ENCODE data around the gene COL4A3.

Gene COL4A3

GRCh38 chr2:227134591-227134990 lies 29.8 kb upstream of the COL4A3 start:
- H3K9ac ChIP-seq (ENCODE audit: low read depth, low read length): no peak overlapping the region
- 95% methylated on average over 5 of the region's 5 CpGs for WGBS
- H3K27ac ChIP-seq (ENCODE audit: low read depth, low read length): no peak overlapping the region
- no peaks in the 10 kb centered on the region for H3K36me3 ChIP-seq (ENCODE audit: insufficient read depth, low read length)
- no peaks in the 10 kb centered on the region for H3K27me3 ChIP-seq (ENCODE audit: insufficient read depth, low read length)
- no peaks in the 10 kb centered on the region for H3K4me1 ChIP-seq (ENCODE audit: insufficient read depth, low read length)
- no peaks in the 10 kb centered on the region for H3K9me3 ChIP-seq (ENCODE audit: insufficient read depth, low read depth, low read length)
- H3K4me3 ChIP-seq (ENCODE audit: low read length): no peak overlapping the region

DNA sequence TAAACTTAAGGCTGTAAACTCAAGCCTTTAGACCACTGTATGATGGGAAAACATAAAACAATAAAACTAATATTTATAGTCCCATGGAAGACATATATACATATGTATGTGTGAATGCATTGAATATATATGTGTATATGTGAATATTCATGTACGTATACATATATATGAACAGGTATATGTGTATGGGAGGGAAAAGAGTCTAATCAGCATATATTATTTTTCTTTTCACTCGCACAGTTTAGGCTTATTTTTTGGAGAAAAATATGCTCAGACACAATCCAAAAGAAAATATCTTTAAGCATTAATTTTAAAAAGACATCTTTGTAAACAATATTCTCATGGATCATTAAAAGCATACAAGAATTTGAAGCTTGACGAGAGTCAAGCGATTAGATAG lies 23.1 kb upstream of the COL4A3 start:
- H3K9ac ChIP-seq (ENCODE audit: low read depth, low read length): no peak overlapping the region
- no peaks in the 10 kb centered on the region for H3K9me3 ChIP-seq (ENCODE audit: insufficient read depth, low read depth, low read length)
- H3K36me3 ChIP-seq (ENCODE audit: insufficient read depth, low read length): no peaks in the 10 kb centered on the region
- H3K27ac ChIP-seq (ENCODE audit: low read depth, low read length): no peak overlapping the region
- no peaks in the 10 kb centered on the region for H3K4me1 ChIP-seq (ENCODE audit: insufficient read depth, low read length)
- no peak overlapping the region for H3K4me3 ChIP-seq (ENCODE audit: low read length)
- no peaks in the 10 kb centered on the region for H3K27me3 ChIP-seq (ENCODE audit: insufficient read depth, low read length)
- 92% methylated on average over 2 of the region's 4 CpGs for WGBS

DNA sequence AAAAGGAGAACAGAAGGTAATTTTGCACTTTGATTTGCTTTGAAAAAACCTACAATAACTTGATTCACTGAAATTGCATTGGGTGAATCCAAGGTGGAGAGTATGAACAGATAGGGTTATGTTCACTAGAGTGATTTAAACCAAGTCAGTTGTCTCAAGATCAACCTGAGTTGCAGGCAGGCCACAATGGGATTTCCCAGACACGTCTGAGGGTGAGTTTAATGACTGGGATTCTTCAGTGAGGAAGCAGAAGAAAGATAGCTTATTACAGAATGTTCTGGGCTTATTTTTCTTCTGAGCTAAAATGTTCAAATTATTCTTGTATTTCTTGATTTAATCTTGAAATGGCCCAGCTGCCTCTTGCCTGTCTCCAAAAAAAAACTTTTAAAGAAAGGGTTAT lies 20.5 kb upstream of the COL4A3 start:
- H3K27ac ChIP-seq (ENCODE audit: low read depth, low read length): no peak overlapping the region
- H3K27me3 ChIP-seq (ENCODE audit: insufficient read depth, low read length): no peaks in the 10 kb centered on the region
- WGBS: 74% methylated on average over 1 of the region's 1 CpG
- peaks cover 5% of the 10 kb centered on the region; the same call in 1 of the 2 replicates for H3K9me3 ChIP-seq (ENCODE audit: insufficient read depth, low read depth, low read length)
- H3K36me3 ChIP-seq (ENCODE audit: insufficient read depth, low read length): no peaks in the 10 kb centered on the region
- H3K4me3 ChIP-seq (ENCODE audit: low read length): no peak overlapping the region
- H3K9ac ChIP-seq (ENCODE audit: low read depth, low read length): no peak overlapping the region
- no peaks in the 10 kb centered on the region for H3K4me1 ChIP-seq (ENCODE audit: insufficient read depth, low read length)

GRCh38 chr2:227146456-227146855 lies 18.0 kb upstream of the COL4A3 start:
- H3K4me3 ChIP-seq (ENCODE audit: low read length): no peak overlapping the region
- H3K9me3 ChIP-seq (ENCODE audit: insufficient read depth, low read depth, low read length): peaks cover 5% of the 10 kb centered on the region; the same call in 1 of the 2 replicates
- no peak overlapping the region for H3K9ac ChIP-seq (ENCODE audit: low read depth, low read length)
- no peaks in the 10 kb centered on the region for H3K27me3 ChIP-seq (ENCODE audit: insufficient read depth, low read length)
- H3K27ac ChIP-seq (ENCODE audit: low read depth, low read length): no peak overlapping the region
- H3K36me3 ChIP-seq (ENCODE audit: insufficient read depth, low read length): no peaks in the 10 kb centered on the region
- H3K4me1 ChIP-seq (ENCODE audit: insufficient read depth, low read length): no peaks in the 10 kb centered on the region
- 94% methylated on average over 6 of the region's 6 CpGs for WGBS

GRCh38 chr2:227147023-227147422 lies 17.4 kb upstream of the COL4A3 start:
- Histone ChIP-seq H3K36me3 (ENCODE audit: insufficient read depth, low read length) (no peaks in the 10 kb centered on the region), H3K27ac (ENCODE audit: low read depth, low read length) (no peak overlapping the region), H3K4me1 (ENCODE audit: insufficient read depth, low read length) (no peaks in the 10 kb centered on the region), H3K27me3 (ENCODE audit: insufficient read depth, low read length) (no peaks in the 10 kb centered on the region), H3K4me3 (ENCODE audit: low read length) (no peak overlapping the region), H3K9ac (ENCODE audit: low read depth, low read length) (no peak overlapping the region), H3K9me3 (ENCODE audit: insufficient read depth, low read depth, low read length) (peaks cover 5% of the 10 kb centered on the region; the same call in 1 of the 2 replicates)
- WGBS: over 99% methylated on average over 3 of the region's 3 CpGs

- Histone ChIP-seq H3K4me3 (ENCODE audit: low read length) (no peak overlapping the region), H3K27ac (ENCODE audit: low read depth, low read length) (no peak overlapping the region), H3K9me3 (ENCODE audit: insufficient read depth, low read depth, low read length) (peaks cover 5% of the 10 kb centered on the region; the same call in 1 of the 2 replicates), H3K27me3 (ENCODE audit: insufficient read depth, low read length) (no peaks in the 10 kb centered on the region), H3K4me1 (ENCODE audit: insufficient read depth, low read length) (no peaks in the 10 kb centered on the region), H3K36me3 (ENCODE audit: insufficient read depth, low read length) (no peaks in the 10 kb centered on the region), H3K9ac (ENCODE audit: low read depth, low read length) (no peak overlapping the region)
- WGBS: 84% methylated on average over 2 of the region's 2 CpGs
These were observed 16.3 kb upstream of the COL4A3 start for GRCh38 chr2:227148106-227148505.

GRCh38 chr2:227150222-227150936 lies 14.0 kb upstream of the COL4A3 start:
- Histone ChIP-seq H3K27ac (ENCODE audit: low read depth, low read length) (no peak overlapping the region), H3K36me3 (ENCODE audit: insufficient read depth, low read length) (no peaks in the 10 kb centered on the region), H3K9me3 (ENCODE audit: insufficient read depth, low read depth, low read length) (peaks cover 5% of the 10 kb centered on the region; the same call in 1 of the 2 replicates), H3K4me3 (ENCODE audit: low read length) (no peak overlapping the region), H3K27me3 (ENCODE audit: insufficient read depth, low read length) (no peaks in the 10 kb centered on the region), H3K4me1 (ENCODE audit: insufficient read depth, low read length) (no peaks in the 10 kb centered on the region), H3K9ac (ENCODE audit: low read depth, low read length) (no peak overlapping the region)
- 91% methylated on average over 1 of the region's 2 CpGs for WGBS

- Histone ChIP-seq H3K4me1 (ENCODE audit: insufficient read depth, low read length) (no peaks in the 10 kb centered on the region), H3K4me3 (ENCODE audit: low read length) (no peak overlapping the region), H3K27me3 (ENCODE audit: insufficient read depth, low read length) (no peaks in the 10 kb centered on the region), H3K9me3 (ENCODE audit: insufficient read depth, low read depth, low read length) (peaks cover 5% of the 10 kb centered on the region; the same call in 1 of the 2 replicates), H3K27ac (ENCODE audit: low read depth, low read length) (no peak overlapping the region), H3K9ac (ENCODE audit: low read depth, low read length) (no peak overlapping the region), H3K36me3 (ENCODE audit: insufficient read depth, low read length) (no peaks in the 10 kb centered on the region)
- WGBS: 94% methylated on average over 2 of the region's 2 CpGs
These were observed 12.2 kb upstream of the COL4A3 start for GRCh38 chr2:227152093-227152766.

- no peak overlapping the region for H3K9ac ChIP-seq (ENCODE audit: low read depth, low read length)
- H3K27ac ChIP-seq (ENCODE audit: low read depth, low read length): no peak overlapping the region
- no peaks in the 10 kb centered on the region for H3K27me3 ChIP-seq (ENCODE audit: insufficient read depth, low read length)
- no peaks in the 10 kb centered on the region for H3K4me1 ChIP-seq (ENCODE audit: insufficient read depth, low read length)
- no peak overlapping the region for H3K4me3 ChIP-seq (ENCODE audit: low read length)
- H3K36me3 ChIP-seq (ENCODE audit: insufficient read depth, low read length): no peaks in the 10 kb centered on the region
- WGBS: 90% methylated on average over 4 of the region's 4 CpGs
- 0 out of 2 replicates have a peak, but pooled peaks cover under 1% of the 10 kb centered on the region for H3K9me3 ChIP-seq (ENCODE audit: insufficient read depth, low read depth, low read length)
These were observed 11.1 kb upstream of the COL4A3 start for GRCh38 chr2:227153307-227153706.

GRCh38 chr2:227153758-227154486 lies 10.5 kb upstream of the COL4A3 start:
- 94% methylated on average over 4 of the region's 4 CpGs for WGBS
- Histone ChIP-seq H3K36me3 (ENCODE audit: insufficient read depth, low read length) (no peaks in the 10 kb centered on the region), H3K9ac (ENCODE audit: low read depth, low read length) (no peak overlapping the region), H3K27ac (ENCODE audit: low read depth, low read length) (no peak overlapping the region), H3K27me3 (ENCODE audit: insufficient read depth, low read length) (no peaks in the 10 kb centered on the region), H3K4me1 (ENCODE audit: insufficient read depth, low read length) (no peaks in the 10 kb centered on the region), H3K4me3 (ENCODE audit: low read length) (no peak overlapping the region), H3K9me3 (ENCODE audit: insufficient read depth, low read depth, low read length) (no peaks in the 10 kb centered on the region)

Measured in HUES64 (cell line).